ENCODE data around the gene KCNK15. TPM values are rescaled to one million over a fixed set of nuclear protein-coding genes. Genes with fewer than 3 reads are reported as not detected.

Gene KCNK15
- polyA plus RNA-seq, 1 donor (not counting 4 experiments of a cell fraction or from before 2014, with no cell fraction given), result not detected

- Histone ChIP-seq H2AFZ (ENCODE audit: control insufficient read depth, low read length) (no peak overlapping the region), H3K9me3 (ENCODE audit: control insufficient read depth, low read depth, low read length) (no peaks in the 10 kb centered on the region), H3K4me3 (ENCODE audit: control insufficient read depth in 2 of 3, extremely low read depth in 1 of 3, insufficient read depth in 2 of 3, low read depth in 1 of 3, low read length in 3 of 3) (no peak overlapping the region), H4K20me1 (ENCODE audit: control insufficient read depth, extremely low read depth, insufficient read depth, low read length) (no peaks in the 10 kb centered on the region), H3K9me1 (ENCODE audit: control insufficient read depth, extremely low read depth, insufficient read depth, low read length) (no peaks in the 10 kb centered on the region), H3K27ac (ENCODE audit: control insufficient read depth, insufficient read depth, low read length) (no peak overlapping the region), H3K4me2 (ENCODE audit: control insufficient read depth, extremely low read depth, insufficient read depth, low read depth, low read length) (no peak overlapping the region), H3K79me2 (ENCODE audit: control insufficient read depth, insufficient read depth, low read length) (no peaks in the 10 kb centered on the region), H3K36me3 (ENCODE audit: control insufficient read depth in 2 of 2, extremely low read depth in 1 of 2, insufficient read depth in 2 of 2, low read length in 2 of 2) (no peaks in the 10 kb centered on the region), H3K4me1 (ENCODE audit: control insufficient read depth, extremely low read depth, insufficient read depth, low read length) (no peaks in the 10 kb centered on the region), H3K9ac (ENCODE audit: control insufficient read depth, extremely low read depth, insufficient read depth, low read length) (no peak overlapping the region), H3K27me3 (ENCODE audit: control insufficient read depth, extremely low read depth, insufficient read depth, low read length) (no peaks in the 10 kb centered on the region)
- TF ChIP-seq EZH2 (IDR thresholded peaks at IDR 0.05; ENCODE audit: low read length), result no peak
- TF ChIP-seq CTCF (optimal IDR thresholded peaks at IDR 0.05 in 1 of 3, IDR thresholded peaks at IDR 0.05 in 1 of 3, conservative IDR thresholded peaks at IDR 0.05 in 1 of 3; ENCODE audit: extremely low read depth in 1 of 3, insufficient read depth in 2 of 3, low read length in 3 of 3), result no peak
- DNase-seq (ENCODE audit: low read depth, low spot score) (no peak), FAIRE-seq (no peak)
- dilution Hi-C loops (cut with MboI; ENCODE audit: extremely low pct_ligation_motif_present, low sequenced_read_pairs), result no loop called here
Observed at GRCh38 chr20:44698351-44698750, 47.3 kb upstream of the KCNK15 start.

GRCh38 chr20:44700306-44700705 lies 45.4 kb upstream of the KCNK15 start:
- H3K79me2 ChIP-seq (ENCODE audit: control insufficient read depth, insufficient read depth, low read length), result no peaks in the 10 kb centered on the region
- DNase-seq (ENCODE audit: low read depth, low spot score) (no peak), FAIRE-seq (no peak)
- H3K9me1 ChIP-seq (ENCODE audit: control insufficient read depth, extremely low read depth, insufficient read depth, low read length), result no peaks in the 10 kb centered on the region
- TF ChIP-seq EZH2 (IDR thresholded peaks at IDR 0.05; ENCODE audit: low read length), result no peak
- TF ChIP-seq CTCF (optimal IDR thresholded peaks at IDR 0.05 in 1 of 3, IDR thresholded peaks at IDR 0.05 in 1 of 3, conservative IDR thresholded peaks at IDR 0.05 in 1 of 3; ENCODE audit: extremely low read depth in 1 of 3, insufficient read depth in 2 of 3, low read length in 3 of 3), result no peak
- H3K27me3 ChIP-seq (ENCODE audit: control insufficient read depth, extremely low read depth, insufficient read depth, low read length), result no peaks in the 10 kb centered on the region
- dilution Hi-C loops (cut with MboI; ENCODE audit: extremely low pct_ligation_motif_present, low sequenced_read_pairs), result no loop called here
- no peak overlapping the region for H2AFZ ChIP-seq (ENCODE audit: control insufficient read depth, low read length)
- no peak overlapping the region for H3K27ac ChIP-seq (ENCODE audit: control insufficient read depth, insufficient read depth, low read length)
- no peak overlapping the region for H3K4me3 ChIP-seq (ENCODE audit: control insufficient read depth in 2 of 3, extremely low read depth in 1 of 3, insufficient read depth in 2 of 3, low read depth in 1 of 3, low read length in 3 of 3)
- H3K36me3 ChIP-seq (ENCODE audit: control insufficient read depth in 2 of 2, extremely low read depth in 1 of 2, insufficient read depth in 2 of 2, low read length in 2 of 2), result no peaks in the 10 kb centered on the region
- H3K9ac ChIP-seq (ENCODE audit: control insufficient read depth, extremely low read depth, insufficient read depth, low read length), result no peak overlapping the region
- H3K9me3 ChIP-seq (ENCODE audit: control insufficient read depth, low read depth, low read length), result no peaks in the 10 kb centered on the region
- H4K20me1 ChIP-seq (ENCODE audit: control insufficient read depth, extremely low read depth, insufficient read depth, low read length), result no peaks in the 10 kb centered on the region
- no peaks in the 10 kb centered on the region for H3K4me1 ChIP-seq (ENCODE audit: control insufficient read depth, extremely low read depth, insufficient read depth, low read length)
- H3K4me2 ChIP-seq (ENCODE audit: control insufficient read depth, extremely low read depth, insufficient read depth, low read depth, low read length), result no peak overlapping the region

Data from keratinocyte (primary cell).